ENCODE results near the gene UBE4B. TPM values are rescaled to one million over a fixed set of nuclear protein-coding genes. Genes with fewer than 3 reads are reported as not detected.

Gene UBE4B
- total and polyA plus RNA-seq, 4 donors, result 7.5 to 25.5 (median 16.6) TPM

DNA sequence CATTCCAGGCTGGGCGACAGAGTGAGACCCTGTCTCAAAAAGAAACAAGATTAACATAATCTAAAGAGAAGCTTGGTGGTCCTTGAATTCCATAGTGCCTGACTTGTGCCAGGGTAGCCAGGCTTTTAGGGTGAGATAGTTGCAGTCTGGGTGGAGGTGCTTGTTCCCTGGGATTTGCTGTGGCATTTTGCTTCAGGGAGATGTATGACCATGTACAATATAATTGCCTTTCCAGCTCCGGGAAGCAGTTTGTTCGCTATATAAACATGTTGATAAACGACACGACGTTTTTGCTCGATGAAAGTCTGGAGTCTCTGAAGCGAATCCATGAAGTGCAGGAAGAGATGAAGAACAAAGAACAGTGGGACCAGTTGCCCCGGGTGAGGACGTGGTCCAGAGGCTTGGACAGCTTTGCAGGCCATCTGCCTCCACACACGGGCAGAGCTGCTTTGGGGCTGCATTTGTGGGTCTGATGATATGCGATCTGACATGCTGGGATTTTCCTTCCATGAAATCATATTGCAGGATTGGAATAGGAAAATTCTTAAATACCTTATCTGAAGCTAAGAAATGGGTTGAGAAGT lies 128.2 kb downstream of the UBE4B start (continued):
- TF ChIP-seq, protein P1, sequence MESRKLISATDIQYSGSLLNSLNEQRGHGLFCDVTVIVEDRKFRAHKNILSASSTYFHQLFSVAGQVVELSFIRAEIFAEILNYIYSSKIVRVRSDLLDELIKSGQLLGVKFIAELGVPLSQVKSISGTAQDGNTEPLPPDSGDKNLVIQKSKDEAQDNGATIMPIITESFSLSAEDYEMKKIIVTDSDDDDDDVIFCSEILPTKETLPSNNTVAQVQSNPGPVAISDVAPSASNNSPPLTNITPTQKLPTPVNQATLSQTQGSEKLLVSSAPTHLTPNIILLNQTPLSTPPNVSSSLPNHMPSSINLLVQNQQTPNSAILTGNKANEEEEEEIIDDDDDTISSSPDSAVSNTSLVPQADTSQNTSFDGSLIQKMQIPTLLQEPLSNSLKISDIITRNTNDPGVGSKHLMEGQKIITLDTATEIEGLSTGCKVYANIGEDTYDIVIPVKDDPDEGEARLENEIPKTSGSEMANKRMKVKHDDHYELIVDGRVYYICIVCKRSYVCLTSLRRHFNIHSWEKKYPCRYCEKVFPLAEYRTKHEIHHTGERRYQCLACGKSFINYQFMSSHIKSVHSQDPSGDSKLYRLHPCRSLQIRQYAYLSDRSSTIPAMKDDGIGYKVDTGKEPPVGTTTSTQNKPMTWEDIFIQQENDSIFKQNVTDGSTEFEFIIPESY (IDR thresholded peaks at IDR 0.05), result no peak
- TF ChIP-seq RAD21 (IDR thresholded peaks at IDR 0.05), result no peak
- TF ChIP-seq NR2F2 (IDR thresholded peaks at IDR 0.05), result no peak
- TF ChIP-seq JUND (IDR thresholded peaks at IDR 0.05), result no peak
- no peak for TF ChIP-seq FOXA2 (IDR thresholded peaks at IDR 0.05)
- no peak for TF ChIP-seq YY1 (IDR thresholded peaks at IDR 0.05)

DNA sequence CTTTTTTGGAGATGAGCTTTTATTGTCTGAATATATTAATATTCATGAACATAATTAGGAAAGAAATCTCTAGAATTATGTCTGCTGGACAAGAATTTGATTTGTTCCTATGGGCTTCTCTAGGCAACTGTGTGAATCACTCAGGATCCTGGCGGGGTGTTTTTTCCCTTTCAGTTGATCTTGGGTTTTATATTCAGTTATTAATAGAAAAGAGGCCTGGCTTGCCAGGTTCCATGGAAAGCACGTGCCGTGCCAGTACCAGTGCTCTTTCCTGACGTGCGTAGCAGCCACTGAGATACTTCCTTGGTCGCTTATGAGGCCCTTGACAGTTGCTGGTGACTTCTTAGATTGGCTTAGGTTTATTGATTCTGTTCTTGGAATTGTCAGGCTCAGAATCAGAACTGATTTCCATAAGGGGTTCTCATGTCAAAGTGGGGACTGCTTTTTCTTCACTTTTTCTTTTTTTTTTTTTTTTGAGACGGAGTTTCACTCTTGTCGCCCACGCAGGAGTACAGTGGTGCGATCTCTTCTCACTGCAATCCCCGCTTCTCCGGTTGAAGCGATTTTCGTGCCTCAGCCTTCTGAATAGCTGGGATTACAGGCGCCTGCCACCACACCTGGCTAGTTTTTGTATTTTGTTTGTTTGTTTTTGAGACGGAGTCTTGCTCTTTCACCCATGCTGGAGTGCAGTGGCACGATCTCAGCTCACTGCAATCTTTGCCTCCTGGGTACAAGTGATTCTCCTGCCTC lies 129.0 kb downstream of the UBE4B start:
- H3K27me3 ChIP-seq (ENCODE audit: control insufficient read depth in 4 of 4, insufficient read depth in 4 of 4, low read length in 3 of 4), result no peaks in the 10 kb centered on the region
- H3K36me3 ChIP-seq (ENCODE audit: control insufficient read depth in 4 of 4, insufficient read depth in 3 of 4, low read depth in 1 of 4, low read length in 3 of 4), result peaks cover 5 to 40% (median 24%) of the 10 kb centered on the region in 4 donors
- WGBS, result 93% methylated on average over 17 of the region's 17 CpGs
- H3K4me3 ChIP-seq (ENCODE audit: low read depth in 1 of 3, low read length in 3 of 3), result no peak overlapping the region
- no peaks in the 10 kb centered on the region for H3K4me1 ChIP-seq (ENCODE audit: control insufficient read depth in 4 of 4, insufficient read depth in 4 of 4, low read length in 3 of 4)
- H3K27ac ChIP-seq (ENCODE audit: low read depth in 1 of 2, low read length in 2 of 2), result no peak overlapping the region
- no peak for DNase-seq (ENCODE audit: low spot score)
- H3K9ac ChIP-seq (ENCODE audit: low read depth in 1 of 2, low read length in 2 of 2), result no peak overlapping the region
- TF ChIP-seq YY1 (IDR thresholded peaks at IDR 0.05) (no peak), EGR1 (IDR thresholded peaks at IDR 0.05; ENCODE audit: low read depth in 2 of 2) (no peak), FOXA2 (IDR thresholded peaks at IDR 0.05) (no peak), HNF4G (IDR thresholded peaks at IDR 0.05) (no peak), SP1 (IDR thresholded peaks at IDR 0.05) (no peak), HNF4A (conservative IDR thresholded peaks at IDR 0.05) (no peak), NR2F2 (IDR thresholded peaks at IDR 0.05) (no peak), RXRA (IDR thresholded peaks at IDR 0.05) (no peak), GABPA (IDR thresholded peaks at IDR 0.05 in 1 of 2, conservative IDR thresholded peaks at IDR 0.05 in 1 of 2) (no peak)
- H3K9me3 ChIP-seq (ENCODE audit: control insufficient read depth in 4 of 4, low read length in 3 of 4), result no peaks in the 10 kb centered on the region

DNA sequence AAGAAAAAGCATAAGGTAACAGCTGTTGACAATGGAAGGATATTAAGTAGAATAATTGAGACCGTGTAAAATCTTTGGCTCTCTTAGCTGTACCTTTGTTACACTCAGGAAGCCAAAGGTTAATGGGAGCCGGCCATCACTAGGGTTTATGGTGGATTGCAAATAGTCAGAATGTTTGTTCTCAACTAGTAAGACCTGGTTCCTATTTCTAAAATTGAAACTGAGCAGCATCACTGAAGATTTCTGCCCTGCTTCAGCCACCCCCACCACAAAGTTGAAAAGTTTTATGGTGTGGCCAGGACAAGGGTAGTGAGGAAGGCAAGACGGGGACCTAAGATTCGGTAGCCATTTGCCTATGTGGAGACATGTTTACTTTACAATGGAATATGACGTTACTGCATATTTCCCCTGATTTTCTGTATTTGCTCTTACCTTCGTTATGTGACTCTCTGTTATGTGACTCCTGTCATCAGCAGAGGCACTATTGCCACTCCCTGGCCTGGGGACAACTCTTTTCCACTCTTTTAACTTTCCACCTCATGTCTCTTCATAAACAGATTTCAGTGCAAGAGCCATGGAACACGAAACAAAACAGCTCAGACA lies 136.3 kb downstream of the UBE4B start:
- 94% methylated on average over 7 of the region's 7 CpGs for WGBS
- no peaks in the 10 kb centered on the region for H3K27me3 ChIP-seq (ENCODE audit: control insufficient read depth in 4 of 4, insufficient read depth in 4 of 4, low read length in 3 of 4)
- no peak overlapping the region for H3K4me3 ChIP-seq (ENCODE audit: low read depth in 1 of 3, low read length in 3 of 3)
- H3K4me1 ChIP-seq (ENCODE audit: control insufficient read depth in 4 of 4, insufficient read depth in 4 of 4, low read length in 3 of 4), result no peaks in the 10 kb centered on the region
- no peak overlapping the region for H3K27ac ChIP-seq (ENCODE audit: low read depth in 1 of 2, low read length in 2 of 2)
- H3K36me3 ChIP-seq (ENCODE audit: control insufficient read depth in 4 of 4, insufficient read depth in 3 of 4, low read depth in 1 of 4, low read length in 3 of 4), result peaks cover 8 to 47% (median 30%) of the 10 kb centered on the region in 4 donors
- DNase-seq (ENCODE audit: low spot score), result no peak
- no peak overlapping the region for H3K9ac ChIP-seq (ENCODE audit: low read depth in 1 of 2, low read length in 2 of 2)
- no peaks in the 10 kb centered on the region for H3K9me3 ChIP-seq (ENCODE audit: control insufficient read depth in 4 of 4, low read length in 3 of 4)
- TF ChIP-seq JUND (IDR thresholded peaks at IDR 0.05) (no peak), YY1 (IDR thresholded peaks at IDR 0.05) (no peak), TAF1 (conservative IDR thresholded peaks at IDR 0.05) (no peak), EGR1 (IDR thresholded peaks at IDR 0.05; ENCODE audit: low read depth in 2 of 2) (no peak), HNF4A (conservative IDR thresholded peaks at IDR 0.05) (no peak), NR2F2 (IDR thresholded peaks at IDR 0.05) (no peak), RXRA (IDR thresholded peaks at IDR 0.05) (no peak)
- TF ChIP-seq, protein P2, sequence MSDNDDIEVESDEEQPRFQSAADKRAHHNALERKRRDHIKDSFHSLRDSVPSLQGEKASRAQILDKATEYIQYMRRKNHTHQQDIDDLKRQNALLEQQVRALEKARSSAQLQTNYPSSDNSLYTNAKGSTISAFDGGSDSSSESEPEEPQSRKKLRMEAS (IDR thresholded peaks at IDR 0.05), result no peak
- TF ChIP-seq, protein P3, sequence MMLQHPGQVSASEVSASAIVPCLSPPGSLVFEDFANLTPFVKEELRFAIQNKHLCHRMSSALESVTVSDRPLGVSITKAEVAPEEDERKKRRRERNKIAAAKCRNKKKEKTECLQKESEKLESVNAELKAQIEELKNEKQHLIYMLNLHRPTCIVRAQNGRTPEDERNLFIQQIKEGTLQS (IDR thresholded peaks at IDR 0.05), result no peak
- TF ChIP-seq, protein P4, sequence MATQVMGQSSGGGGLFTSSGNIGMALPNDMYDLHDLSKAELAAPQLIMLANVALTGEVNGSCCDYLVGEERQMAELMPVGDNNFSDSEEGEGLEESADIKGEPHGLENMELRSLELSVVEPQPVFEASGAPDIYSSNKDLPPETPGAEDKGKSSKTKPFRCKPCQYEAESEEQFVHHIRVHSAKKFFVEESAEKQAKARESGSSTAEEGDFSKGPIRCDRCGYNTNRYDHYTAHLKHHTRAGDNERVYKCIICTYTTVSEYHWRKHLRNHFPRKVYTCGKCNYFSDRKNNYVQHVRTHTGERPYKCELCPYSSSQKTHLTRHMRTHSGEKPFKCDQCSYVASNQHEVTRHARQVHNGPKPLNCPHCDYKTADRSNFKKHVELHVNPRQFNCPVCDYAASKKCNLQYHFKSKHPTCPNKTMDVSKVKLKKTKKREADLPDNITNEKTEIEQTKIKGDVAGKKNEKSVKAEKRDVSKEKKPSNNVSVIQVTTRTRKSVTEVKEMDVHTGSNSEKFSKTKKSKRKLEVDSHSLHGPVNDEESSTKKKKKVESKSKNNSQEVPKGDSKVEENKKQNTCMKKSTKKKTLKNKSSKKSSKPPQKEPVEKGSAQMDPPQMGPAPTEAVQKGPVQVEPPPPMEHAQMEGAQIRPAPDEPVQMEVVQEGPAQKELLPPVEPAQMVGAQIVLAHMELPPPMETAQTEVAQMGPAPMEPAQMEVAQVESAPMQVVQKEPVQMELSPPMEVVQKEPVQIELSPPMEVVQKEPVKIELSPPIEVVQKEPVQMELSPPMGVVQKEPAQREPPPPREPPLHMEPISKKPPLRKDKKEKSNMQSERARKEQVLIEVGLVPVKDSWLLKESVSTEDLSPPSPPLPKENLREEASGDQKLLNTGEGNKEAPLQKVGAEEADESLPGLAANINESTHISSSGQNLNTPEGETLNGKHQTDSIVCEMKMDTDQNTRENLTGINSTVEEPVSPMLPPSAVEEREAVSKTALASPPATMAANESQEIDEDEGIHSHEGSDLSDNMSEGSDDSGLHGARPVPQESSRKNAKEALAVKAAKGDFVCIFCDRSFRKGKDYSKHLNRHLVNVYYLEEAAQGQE (IDR thresholded peaks at IDR 0.05), result no peak
